ENCODE measurements around the gene ACP7.

- TF ChIP-seq POLR2AphosphoS5 (IDR thresholded peaks at IDR 0.05; ENCODE audit: low read depth, low read length) = no peak
- TF ChIP-seq TAF1 (IDR thresholded peaks at IDR 0.05; ENCODE audit: borderline replicate concordance, insufficient read depth, low read length) = no peak
- TF ChIP-seq REST (IDR thresholded peaks at IDR 0.05; ENCODE audit: insufficient read depth in 1 of 2, low read depth in 2 of 2, low read length in 2 of 2) = no peak
- no peak for TF ChIP-seq FOXP2 (optimal IDR thresholded peaks at IDR 0.05; ENCODE audit: borderline replicate concordance, extremely low read depth, extremely low read length, insufficient read depth)
- TF ChIP-seq SIN3A (IDR thresholded peaks at IDR 0.05; ENCODE audit: borderline replicate concordance, insufficient read depth, low read length) = no peak
These were observed 19.8 kb upstream of the ACP7 start for GRCh38 chr19:39064405-39064804.

All from PFSK-1 (cell line).